Retinal pigment epithelial cell (primary cell): ENCODE results near the gene RPLP1.

ENCODE experiments used
- DNase-seq: peaks from one replicate; pipeline ENCODE4 v3.0.0-alpha.2; 2010; ENCODE audit warnings: low read depth
- H3K4me3 ChIP-seq: 2 replicates; pipeline ENCODE4 v1.5.1; 2011; ENCODE audit warnings: mild to moderate bottlenecking, low read length, control low read depth, moderate library complexity
- CTCF ChIP-seq: conservative IDR thresholded peaks from 2 replicates; pipeline ENCODE4 v1.5.1; 2011; ENCODE audit warnings: low read depth, low read length, control low read depth, inconsistent platforms

Gene RPLP1

GRCh38 chr15:69500339-69500738 lies 47.7 kb downstream of the RPLP1 start:
- H3K4me3 ChIP-seq = no peak overlapping the region
- no peak for DNase-seq
- no peak for TF ChIP-seq CTCF

DNA sequence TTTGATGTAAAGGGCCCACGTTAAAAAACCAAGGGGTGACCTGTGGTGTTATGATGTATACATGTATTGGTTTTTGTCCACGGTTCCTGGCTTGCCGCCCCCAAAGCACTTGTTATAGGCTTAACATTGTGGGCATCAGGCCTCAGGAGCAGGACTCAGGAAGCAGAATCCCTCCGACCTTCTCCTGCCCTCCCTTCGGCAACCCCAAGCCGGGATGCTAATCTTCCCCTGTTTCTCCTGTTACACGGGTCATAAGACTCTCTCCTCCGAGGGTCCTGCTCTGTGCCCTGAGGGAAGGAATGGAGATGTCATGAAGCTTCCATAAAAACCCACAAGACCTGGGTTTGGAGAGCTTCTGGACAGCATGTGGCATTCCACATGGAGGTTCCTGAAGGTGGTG lies 48.8 kb downstream of the RPLP1 start:
- no peak for DNase-seq
- no peak overlapping the region for H3K4me3 ChIP-seq
- TF ChIP-seq CTCF = no peak

DNA sequence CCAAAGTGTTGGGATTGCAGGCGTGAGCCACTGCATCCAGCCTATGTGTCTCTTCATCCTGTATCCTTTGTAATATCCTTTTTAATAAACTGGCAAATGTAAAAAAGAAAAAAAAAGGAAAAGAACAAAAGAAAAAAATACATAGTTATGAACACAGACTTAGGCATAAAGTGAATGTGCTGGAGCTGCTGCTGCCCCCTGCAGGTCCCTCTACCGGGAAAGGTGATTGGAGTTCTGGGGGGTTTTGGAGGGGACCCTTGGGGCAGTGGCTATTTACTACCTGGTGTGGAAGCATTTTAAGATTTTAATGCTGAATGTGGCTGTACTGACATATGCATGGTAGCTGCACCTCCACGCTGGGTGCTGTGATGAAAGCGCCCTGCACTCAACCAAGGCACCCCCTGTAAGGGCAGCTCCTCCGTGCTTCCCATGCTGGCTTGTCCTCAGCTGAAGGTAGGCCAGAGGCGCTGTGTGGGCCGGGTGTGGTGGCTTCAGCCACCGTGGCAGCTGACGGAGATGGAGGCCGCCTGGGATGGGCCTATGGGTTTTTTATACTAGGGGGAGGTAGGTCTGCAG lies 49.9 kb downstream of the RPLP1 start:
- no peak overlapping the region for H3K4me3 ChIP-seq
- no peak for DNase-seq
- TF ChIP-seq CTCF = peak; percentile 36

- no peak for DNase-seq
- no peak for TF ChIP-seq CTCF
- no peak overlapping the region for H3K4me3 ChIP-seq
These were observed 51.9 kb downstream of the RPLP1 start for GRCh38 chr15:69504352-69505040.
